COLO829 (cell line): Measurements from ENCODE around the gene SDHA.
"Not testable (repeated sequence)": the region's sequence is repeated elsewhere in the genome, so short reads cannot be mapped to it uniquely, and the experiment has no call there.

ENCODE experiments used
- DNase-seq: peaks from one replicate; pipeline ENCODE4 v3.0.0; 2012; ENCODE audit warnings: low spot score

Gene SDHA

GRCh38 chr5:222951-223715 lies 5.0 kb downstream of the SDHA start:
- not testable (repeated sequence) for DNase-seq

GRCh38 chr5:223791-224190 lies 5.7 kb downstream of the SDHA start:
- no peak for DNase-seq

GRCh38 chr5:225334-225733 lies 7.2 kb downstream of the SDHA start:
- no peak for DNase-seq

GRCh38 chr5:227375-227774 lies 9.3 kb downstream of the SDHA start:
- DNase-seq = not testable (repeated sequence)

- DNase-seq = no peak
These were observed 10.8 kb downstream of the SDHA start for GRCh38 chr5:228886-229285.

- no peak for DNase-seq
These were observed 12.6 kb downstream of the SDHA start for GRCh38 chr5:230711-231110.

GRCh38 chr5:231661-232060 lies 13.5 kb downstream of the SDHA start:
- DNase-seq = no peak

GRCh38 chr5:233426-233825 lies 15.3 kb downstream of the SDHA start:
- not testable (repeated sequence) for DNase-seq

- DNase-seq = no peak
These were observed 16.3 kb downstream of the SDHA start for GRCh38 chr5:234450-234849.

- not testable (repeated sequence) for DNase-seq
These were observed 17.4 kb downstream of the SDHA start for GRCh38 chr5:235527-235926.

GRCh38 chr5:237931-238330 lies 19.8 kb downstream of the SDHA start:
- not testable (repeated sequence) for DNase-seq

- not testable (repeated sequence) for DNase-seq
These were observed 22.4 kb downstream of the SDHA start for GRCh38 chr5:240550-240949.

- not testable (repeated sequence) for DNase-seq
These were observed 23.0 kb downstream of the SDHA start for GRCh38 chr5:241045-241669.

- DNase-seq = not testable (repeated sequence)
These were observed 25.7 kb downstream of the SDHA start for GRCh38 chr5:243683-244367.

GRCh38 chr5:245717-246116 lies 27.6 kb downstream of the SDHA start:
- DNase-seq = not testable (repeated sequence)

GRCh38 chr5:250396-250795 lies 32.3 kb downstream of the SDHA start:
- not testable (repeated sequence) for DNase-seq

GRCh38 chr5:251016-251415 lies 32.9 kb downstream of the SDHA start:
- DNase-seq = not testable (repeated sequence)

- DNase-seq = not testable (repeated sequence)
These were observed 33.4 kb downstream of the SDHA start for GRCh38 chr5:251538-251937.

- not testable (repeated sequence) for DNase-seq
These were observed 33.9 kb downstream of the SDHA start for GRCh38 chr5:251975-252374.

- DNase-seq = no peak
These were observed 34.4 kb downstream of the SDHA start for GRCh38 chr5:252546-252945.

GRCh38 chr5:254322-254721 lies 36.2 kb downstream of the SDHA start:
- not testable (repeated sequence) for DNase-seq

- not testable (repeated sequence) for DNase-seq
These were observed 37.0 kb downstream of the SDHA start for GRCh38 chr5:255116-255515.

GRCh38 chr5:256347-256746 lies 38.2 kb downstream of the SDHA start:
- DNase-seq = not testable (repeated sequence)
